ENCODE measurements around the gene ZFAND3. TPM values are rescaled to one million over a fixed set of nuclear protein-coding genes. Genes with fewer than 3 reads are reported as not detected.

The ZFAND3 gene
- total RNA-seq, 1 experiment from 2014 or later, result 64.0 TPM

DNA sequence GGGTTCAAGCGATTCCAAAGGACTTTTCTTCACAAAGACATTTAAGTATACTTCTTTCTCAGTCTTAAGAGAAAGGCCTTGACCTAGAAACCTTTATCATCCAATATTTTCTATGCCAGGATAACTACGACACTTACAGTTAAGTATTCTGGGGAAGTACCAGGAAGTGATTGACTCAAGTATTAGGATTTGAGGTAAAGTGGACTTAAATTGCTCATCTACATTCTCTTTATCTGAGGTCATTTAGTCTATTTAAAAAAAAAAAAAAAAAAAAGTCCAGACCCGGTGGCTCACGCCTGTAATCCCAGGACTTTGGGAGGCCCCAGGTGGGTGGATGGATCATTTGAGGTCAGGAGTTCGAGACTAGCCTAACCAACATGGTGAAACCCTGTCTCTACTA is 114.7 kb downstream of the ZFAND3 start:
- Histone ChIP-seq H3K4me1 (ENCODE audit: insufficient read depth, low read length, poor library complexity, severe bottlenecking) (peaks cover 43% of the 10 kb centered on the region), H3K9me3 (ENCODE audit: low read depth, low read length, poor library complexity, severe bottlenecking) (no peaks in the 10 kb centered on the region), H3K4me3 (ENCODE audit: low read depth, low read length, poor library complexity, severe bottlenecking) (no peak overlapping the region), H3K27ac (ENCODE audit: low read depth, low read length, poor library complexity, severe bottlenecking) (no peak overlapping the region), H3K27me3 (replicated peaks; ENCODE audit: insufficient read depth, low read depth, low read length, poor library complexity) (no peaks in the 10 kb centered on the region), H3K36me3 (ENCODE audit: insufficient read depth, low read length, poor library complexity, severe bottlenecking) (no peaks in the 10 kb centered on the region)
- DNase-seq (ENCODE audit: low spot score), result no peak
- TF ChIP-seq, protein P1, sequence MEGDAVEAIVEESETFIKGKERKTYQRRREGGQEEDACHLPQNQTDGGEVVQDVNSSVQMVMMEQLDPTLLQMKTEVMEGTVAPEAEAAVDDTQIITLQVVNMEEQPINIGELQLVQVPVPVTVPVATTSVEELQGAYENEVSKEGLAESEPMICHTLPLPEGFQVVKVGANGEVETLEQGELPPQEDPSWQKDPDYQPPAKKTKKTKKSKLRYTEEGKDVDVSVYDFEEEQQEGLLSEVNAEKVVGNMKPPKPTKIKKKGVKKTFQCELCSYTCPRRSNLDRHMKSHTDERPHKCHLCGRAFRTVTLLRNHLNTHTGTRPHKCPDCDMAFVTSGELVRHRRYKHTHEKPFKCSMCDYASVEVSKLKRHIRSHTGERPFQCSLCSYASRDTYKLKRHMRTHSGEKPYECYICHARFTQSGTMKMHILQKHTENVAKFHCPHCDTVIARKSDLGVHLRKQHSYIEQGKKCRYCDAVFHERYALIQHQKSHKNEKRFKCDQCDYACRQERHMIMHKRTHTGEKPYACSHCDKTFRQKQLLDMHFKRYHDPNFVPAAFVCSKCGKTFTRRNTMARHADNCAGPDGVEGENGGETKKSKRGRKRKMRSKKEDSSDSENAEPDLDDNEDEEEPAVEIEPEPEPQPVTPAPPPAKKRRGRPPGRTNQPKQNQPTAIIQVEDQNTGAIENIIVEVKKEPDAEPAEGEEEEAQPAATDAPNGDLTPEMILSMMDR (conservative IDR thresholded peaks at IDR 0.05; ENCODE audit: low read depth, low read length), result no peak
- TF ChIP-seq EZH2 (IDR thresholded peaks at IDR 0.05; ENCODE audit: borderline replicate concordance, low read depth, low read length, poor library complexity, severe bottlenecking), result no peak
- ChIA-PET POLR2A (ENCODE audit: low non-redundant PET) (no interaction called here), CTCF (no interaction called here)
- BruUV-seq (replicated peaks), result no TSS peak
- intact Hi-C loops (cut with micrococcal nuclease; ENCODE audit: unreplicated experiment), result no loop called here

DNA sequence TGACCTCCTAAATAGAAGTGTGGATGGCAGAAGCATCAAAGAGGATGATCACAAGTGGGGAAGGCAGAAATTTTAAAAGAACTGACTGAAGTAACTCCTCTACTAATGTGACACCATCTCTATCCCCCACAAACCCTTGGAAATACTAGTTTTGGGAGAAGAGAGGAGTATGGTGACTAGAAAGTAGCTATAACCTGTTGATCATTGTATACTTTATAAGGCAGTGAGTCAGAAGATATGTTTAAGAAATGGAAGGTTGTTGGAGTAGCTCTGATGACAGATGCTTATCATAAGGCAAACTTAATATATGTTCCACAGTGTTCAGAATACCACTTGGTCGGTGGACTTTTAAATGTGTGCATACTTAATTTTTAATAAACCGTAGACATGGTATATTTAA is 116.6 kb downstream of the ZFAND3 start:
- intact Hi-C loops (cut with micrococcal nuclease; ENCODE audit: unreplicated experiment), result no loop called here
- H3K4me1 ChIP-seq (ENCODE audit: insufficient read depth, low read length, poor library complexity, severe bottlenecking), result peaks cover 58% of the 10 kb centered on the region
- ChIA-PET CTCF (interaction anchor here (0.6 kb wide), 1 partner anchor 90 kb away, joined by 4 read pairs; no protein-coding TSS in a partner anchor), POLR2A (ENCODE audit: low non-redundant PET) (no interaction called here)
- peak overlapping the region; percentile 60 for H3K27ac ChIP-seq (ENCODE audit: low read depth, low read length, poor library complexity, severe bottlenecking)
- no peaks in the 10 kb centered on the region for H3K36me3 ChIP-seq (ENCODE audit: insufficient read depth, low read length, poor library complexity, severe bottlenecking)
- H3K27me3 ChIP-seq (replicated peaks; ENCODE audit: insufficient read depth, low read depth, low read length, poor library complexity), result no peaks in the 10 kb centered on the region
- TF ChIP-seq EZH2 (IDR thresholded peaks at IDR 0.05; ENCODE audit: borderline replicate concordance, low read depth, low read length, poor library complexity, severe bottlenecking), result no peak
- TF ChIP-seq, protein P1 (conservative IDR thresholded peaks at IDR 0.05; ENCODE audit: low read depth, low read length), result no peak
- DNase-seq (ENCODE audit: low spot score), result no peak
- no peaks in the 10 kb centered on the region for H3K9me3 ChIP-seq (ENCODE audit: low read depth, low read length, poor library complexity, severe bottlenecking)
- H3K4me3 ChIP-seq (ENCODE audit: low read depth, low read length, poor library complexity, severe bottlenecking), result no peak overlapping the region
- BruUV-seq (replicated peaks), result no TSS peak

DNA sequence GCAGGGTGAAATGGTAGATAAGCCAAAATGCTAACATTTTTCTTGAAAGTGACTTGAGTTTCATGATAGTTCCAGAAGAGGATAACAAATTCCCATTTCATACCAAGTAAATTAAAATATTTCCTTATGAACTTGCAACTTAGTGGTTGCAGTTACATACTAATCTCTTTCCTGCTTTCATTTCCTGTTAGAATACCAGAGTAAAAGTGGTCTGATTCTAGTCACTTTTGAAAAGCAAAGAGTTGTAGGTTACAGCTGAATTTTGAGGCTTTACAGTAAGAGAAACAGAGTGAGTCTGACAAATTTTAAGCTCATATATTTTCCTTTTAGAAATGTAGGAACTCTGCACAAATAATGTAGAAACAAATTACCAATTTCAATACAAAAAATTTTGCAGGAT is 117.4 kb downstream of the ZFAND3 start:
- intact Hi-C loops (cut with micrococcal nuclease; ENCODE audit: unreplicated experiment), result no loop called here
- peaks cover 65% of the 10 kb centered on the region for H3K4me1 ChIP-seq (ENCODE audit: insufficient read depth, low read length, poor library complexity, severe bottlenecking)
- ChIA-PET CTCF (no interaction called here), POLR2A (ENCODE audit: low non-redundant PET) (no interaction called here)
- no peaks in the 10 kb centered on the region for H3K36me3 ChIP-seq (ENCODE audit: insufficient read depth, low read length, poor library complexity, severe bottlenecking)
- peak; percentile 37 for DNase-seq (ENCODE audit: low spot score)
- BruUV-seq (replicated peaks), result no TSS peak
- H3K4me3 ChIP-seq (ENCODE audit: low read depth, low read length, poor library complexity, severe bottlenecking), result no peak overlapping the region
- no peaks in the 10 kb centered on the region for H3K27me3 ChIP-seq (replicated peaks; ENCODE audit: insufficient read depth, low read depth, low read length, poor library complexity)
- no peaks in the 10 kb centered on the region for H3K9me3 ChIP-seq (ENCODE audit: low read depth, low read length, poor library complexity, severe bottlenecking)
- TF ChIP-seq, protein P1 (conservative IDR thresholded peaks at IDR 0.05; ENCODE audit: low read depth, low read length), result no peak
- no peak for TF ChIP-seq EZH2 (IDR thresholded peaks at IDR 0.05; ENCODE audit: borderline replicate concordance, low read depth, low read length, poor library complexity, severe bottlenecking)
- peak overlapping the region; percentile 60 for H3K27ac ChIP-seq (ENCODE audit: low read depth, low read length, poor library complexity, severe bottlenecking)
